ENCODE data around the gene MROH8. TPM values are rescaled to one million over a fixed set of nuclear protein-coding genes. Genes with fewer than 3 reads are reported as not detected.

Gene MROH8
- total RNA-seq, 1 experiment from 2014 or later: 0.11 TPM

DNA sequence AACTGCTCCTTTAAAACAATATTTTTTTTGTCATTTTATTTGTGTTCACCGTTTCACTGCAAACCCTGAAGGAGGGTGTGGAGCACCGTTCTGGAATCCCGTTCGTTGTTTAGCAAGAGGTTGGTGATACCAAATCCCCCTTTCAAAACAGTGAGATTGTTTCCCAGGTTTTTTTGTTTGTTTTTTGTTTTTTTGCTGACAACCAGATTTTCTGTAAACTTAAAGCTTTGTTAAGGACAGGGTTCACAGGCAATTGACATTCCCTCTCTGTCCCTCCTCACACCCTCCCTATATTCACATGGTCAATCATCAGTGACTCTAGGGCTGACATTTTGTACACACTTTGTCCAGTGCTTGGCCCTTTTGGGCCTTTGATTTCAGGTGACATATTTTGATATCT, 21.0 kb upstream of the MROH8 start:
- no peak for DNase-seq (ENCODE audit: low read depth)

- no peak for DNase-seq (ENCODE audit: low read depth)
These were observed 19.7 kb upstream of the MROH8 start for GRCh38 chr20:37198932-37199660.

DNA sequence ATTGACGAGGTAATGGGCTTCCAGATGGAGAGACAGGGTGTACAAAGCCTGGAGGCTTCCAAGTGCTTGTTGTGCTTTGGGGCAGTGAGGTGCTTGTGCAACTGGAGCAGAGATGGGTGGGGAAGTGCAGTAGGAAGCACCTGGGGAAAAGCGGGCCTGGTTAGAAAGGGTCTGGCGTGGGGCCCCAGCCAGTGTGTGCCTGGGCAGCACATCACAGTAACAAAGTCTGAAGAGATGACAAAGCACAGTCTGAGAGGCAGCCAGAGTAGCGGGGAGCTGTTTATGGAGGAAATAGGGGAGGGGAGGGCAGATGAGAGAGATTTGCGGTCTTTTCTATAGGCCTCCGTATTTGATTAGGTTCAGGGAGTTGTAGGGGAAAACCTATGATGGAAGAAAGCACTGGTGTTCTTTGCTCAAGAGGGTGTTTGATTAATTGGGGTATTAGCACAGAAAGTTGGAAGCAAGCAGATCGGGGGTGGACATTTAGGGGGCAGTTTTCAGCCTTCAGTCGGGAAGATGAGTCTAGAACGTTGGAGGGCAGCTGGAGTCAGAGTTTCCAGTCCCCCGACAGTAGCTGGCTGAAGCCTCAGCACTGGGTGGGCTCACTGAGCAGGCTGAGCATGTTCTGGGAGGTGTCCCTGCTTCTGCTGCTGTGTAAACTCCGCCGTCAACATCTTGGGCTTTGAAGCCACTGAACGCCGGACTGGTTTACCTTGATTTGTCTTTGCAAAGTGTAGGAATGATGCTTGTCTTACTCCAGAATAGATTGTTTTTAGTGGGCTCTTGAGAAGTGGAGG, 15.5 kb upstream of the MROH8 start:
- DNase-seq (ENCODE audit: low read depth): no peak

- DNase-seq (ENCODE audit: low read depth): no peak
These were observed 14.5 kb upstream of the MROH8 start for GRCh38 chr20:37193821-37194220.

- no peak for DNase-seq (ENCODE audit: low read depth)
These were observed 13.9 kb upstream of the MROH8 start for GRCh38 chr20:37193226-37193625.

- DNase-seq (ENCODE audit: low read depth): peak; percentile 80
These were observed 12.9 kb upstream of the MROH8 start for GRCh38 chr20:37192137-37192854.

DNA sequence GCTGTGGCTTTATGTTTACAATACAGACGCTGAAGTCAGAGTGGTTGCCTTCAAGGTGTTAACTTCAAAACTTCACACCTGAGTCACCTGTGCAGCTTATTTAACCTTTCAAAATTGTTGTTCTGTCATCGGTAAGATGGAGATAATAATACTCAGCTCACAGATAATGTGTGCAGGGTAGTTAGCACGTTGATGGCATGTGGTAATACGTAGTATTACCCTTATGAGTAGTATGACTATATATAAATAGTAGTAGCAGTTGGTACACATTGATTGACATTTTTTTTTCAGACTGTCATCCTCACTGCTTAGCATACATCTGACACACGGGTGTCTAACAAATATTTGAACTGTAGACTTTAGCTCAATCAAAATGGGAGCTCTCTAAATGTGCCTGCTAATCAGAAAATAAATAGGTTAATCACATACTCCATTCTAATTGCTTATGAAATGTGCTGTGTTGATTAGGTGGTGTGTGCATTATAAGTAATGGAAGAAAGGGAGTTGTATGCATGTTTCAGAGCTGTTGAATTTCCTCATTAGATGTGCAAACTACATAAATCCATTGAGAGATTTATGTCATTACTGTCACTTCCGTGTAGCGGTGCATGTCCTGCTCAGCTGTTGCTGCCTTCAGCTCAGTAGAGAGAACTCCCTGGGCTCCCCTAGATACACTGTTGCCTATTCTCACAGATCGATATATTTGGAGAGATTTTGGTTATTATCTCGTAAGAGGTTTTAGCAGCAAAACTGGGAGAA, 11.2 kb upstream of the MROH8 start:
- DNase-seq (ENCODE audit: low read depth): no peak

DNA sequence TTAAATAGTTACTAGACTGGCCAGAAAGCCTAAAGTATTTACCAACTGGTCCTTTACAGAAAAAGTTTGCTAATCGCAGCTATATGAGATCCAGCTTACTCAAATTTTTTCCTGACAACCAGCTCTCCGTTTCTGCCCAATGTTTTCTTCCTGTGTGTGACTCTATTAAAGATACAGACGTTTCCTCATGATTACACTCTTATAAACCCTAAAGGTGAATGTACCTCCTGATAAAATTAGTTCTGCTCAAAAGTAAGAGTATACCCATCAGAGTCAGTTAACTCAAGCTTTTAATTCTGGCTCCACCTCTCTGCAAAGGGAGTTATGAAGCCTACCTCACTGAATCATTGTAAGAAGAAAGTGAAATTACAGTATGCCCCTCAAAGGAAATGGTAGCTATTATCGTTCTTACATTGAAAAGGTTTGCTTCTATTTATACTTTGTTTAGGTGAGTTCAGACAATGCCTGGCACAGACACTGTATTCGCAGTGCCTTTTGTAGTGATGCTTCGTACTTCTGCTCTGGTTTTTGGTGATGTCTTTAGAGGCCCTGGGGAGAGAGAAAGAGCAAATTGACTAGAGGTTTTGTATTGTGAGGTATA, 10.2 kb upstream of the MROH8 start:
- DNase-seq (ENCODE audit: low read depth): no peak

- no peak for DNase-seq (ENCODE audit: low read depth)
These were observed 9.4 kb upstream of the MROH8 start for GRCh38 chr20:37188787-37189186.

GRCh38 chr20:37185686-37186085, 6.3 kb upstream of the MROH8 start:
- no peak for DNase-seq (ENCODE audit: low read depth)

- DNase-seq (ENCODE audit: low read depth): peak; percentile 59
These were observed 556 bp upstream of the MROH8 start for GRCh38 chr20:37179683-37180524.

GRCh38 chr20:37172836-37173235, 6.5 kb downstream of the MROH8 start:
- no peak for DNase-seq (ENCODE audit: low read depth)

DNA sequence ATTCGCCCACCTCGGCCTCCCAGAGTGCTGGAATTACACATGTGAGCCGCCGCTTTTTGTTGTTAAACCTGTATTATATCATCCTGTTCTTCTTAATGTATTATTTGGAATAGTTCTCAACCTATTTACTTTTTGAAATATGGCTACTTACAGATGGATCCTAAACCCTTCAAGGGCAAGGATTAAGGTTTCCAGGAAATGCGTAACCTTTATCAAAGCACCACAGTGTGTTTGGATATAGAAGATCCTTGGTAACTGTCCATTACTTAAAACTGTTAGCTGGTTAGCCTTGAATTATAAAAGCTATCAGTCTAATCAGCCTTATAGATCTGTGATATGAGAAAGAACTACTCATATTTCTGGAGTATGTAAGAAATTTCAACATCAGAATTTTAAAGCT, 12.5 kb downstream of the MROH8 start:
- DNase-seq (ENCODE audit: low read depth): peak; percentile 18

GRCh38 chr20:37165031-37165430, 14.3 kb downstream of the MROH8 start:
- no peak for DNase-seq (ENCODE audit: low read depth)

- no peak for DNase-seq (ENCODE audit: low read depth)
These were observed 15.4 kb downstream of the MROH8 start for GRCh38 chr20:37163832-37164554.

GRCh38 chr20:37162646-37163045, 16.7 kb downstream of the MROH8 start:
- DNase-seq (ENCODE audit: low read depth): no peak

- DNase-seq (ENCODE audit: low read depth): peak; percentile 4
These were observed 17.4 kb downstream of the MROH8 start for GRCh38 chr20:37161830-37162549.

DNA sequence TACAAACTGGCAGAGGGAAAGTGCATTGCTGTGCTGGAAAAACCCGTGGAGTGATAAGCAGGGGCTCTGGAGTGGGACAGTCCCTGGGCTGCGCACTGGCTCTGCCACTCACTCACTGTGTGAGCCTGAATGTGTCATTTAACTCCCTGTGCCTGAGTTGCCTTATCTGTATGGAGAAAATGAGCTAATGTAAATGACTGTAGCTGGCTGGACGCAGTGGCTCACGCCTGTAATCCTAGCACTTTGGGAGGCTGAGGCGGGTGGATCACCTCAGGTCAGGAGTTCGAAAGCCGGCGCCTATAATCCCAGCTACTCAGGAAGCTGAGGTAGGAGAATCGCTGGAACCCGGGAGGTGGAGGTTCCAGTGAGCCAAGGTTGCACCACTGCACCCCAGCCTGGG, 18.7 kb downstream of the MROH8 start:
- DNase-seq (ENCODE audit: low read depth): no peak

GRCh38 chr20:37158248-37158647, 21.1 kb downstream of the MROH8 start:
- DNase-seq (ENCODE audit: low read depth): no peak

Measured in Daoy (cell line).